Measurements from ENCODE around the gene MAP3K20.

- no peak for TF ChIP-seq CREB1 (CRISPR knock-in tag; IDR thresholded peaks at IDR 0.05)
- TF ChIP-seq CTCF (IDR thresholded peaks at IDR 0.05) = no peak
- no peak for TF ChIP-seq ZNF512 (CRISPR knock-in tag; IDR thresholded peaks at IDR 0.05; ENCODE audit: borderline replicate concordance)
- TF ChIP-seq ATF3 (CRISPR knock-in tag; conservative IDR thresholded peaks at IDR 0.05) = no peak
- TF ChIP-seq PRDM15 (CRISPR knock-in tag; IDR thresholded peaks at IDR 0.05) = no peak
- no peak for TF ChIP-seq ZNF121 (CRISPR knock-in tag; IDR thresholded peaks at IDR 0.05)
- no peak for TF ChIP-seq ETV6 (CRISPR knock-in tag; IDR thresholded peaks at IDR 0.05)
- TF ChIP-seq SOX15 (CRISPR knock-in tag; IDR thresholded peaks at IDR 0.05) = no peak
- no peak for TF ChIP-seq ATF2 (CRISPR knock-in tag; IDR thresholded peaks at IDR 0.05; ENCODE audit: borderline replicate concordance, low read depth)
- TF ChIP-seq TCF7 (CRISPR knock-in tag; IDR thresholded peaks at IDR 0.05; ENCODE audit: low read depth) = no peak
- TF ChIP-seq JUN (CRISPR knock-in tag; IDR thresholded peaks at IDR 0.05) = no peak
- no peak for TF ChIP-seq TEAD4 (CRISPR knock-in tag; IDR thresholded peaks at IDR 0.05)
Measured at GRCh38 chr2:173094731-173095130, 19.1 kb downstream of the MAP3K20 start.

All from WTC11 (cell line).